ENCODE data around the gene RTL9. TPM values are rescaled to one million over a fixed set of nuclear protein-coding genes. Genes with fewer than 3 reads are reported as not detected.

RTL9 gene
- total RNA-seq, 1 donor from 2014 or later = 0.37 TPM

DNA sequence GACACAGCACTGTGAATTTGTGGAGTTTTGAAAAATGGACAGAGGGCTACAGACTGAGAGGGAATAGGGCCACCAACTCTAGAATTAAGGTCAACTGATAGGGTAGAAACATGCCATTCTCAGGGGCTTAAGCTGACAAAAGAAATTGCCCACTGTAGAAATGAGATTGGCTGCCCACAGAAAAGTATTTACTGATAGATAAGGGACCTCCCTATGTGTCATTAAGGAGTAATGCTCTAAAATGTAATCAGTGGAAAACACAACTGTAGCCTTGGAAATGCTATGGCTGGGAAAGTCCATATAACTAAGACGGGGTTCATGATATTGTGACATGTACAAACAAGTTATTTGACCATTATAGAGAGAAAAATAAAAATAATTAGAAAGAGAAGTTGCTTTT, 4.6 kb downstream of the RTL9 start:
- H3K36me3 Mint-ChIP-seq (ENCODE audit: low read depth) = no peaks in the 10 kb centered on the region
- TF ChIP-seq, protein P1, sequence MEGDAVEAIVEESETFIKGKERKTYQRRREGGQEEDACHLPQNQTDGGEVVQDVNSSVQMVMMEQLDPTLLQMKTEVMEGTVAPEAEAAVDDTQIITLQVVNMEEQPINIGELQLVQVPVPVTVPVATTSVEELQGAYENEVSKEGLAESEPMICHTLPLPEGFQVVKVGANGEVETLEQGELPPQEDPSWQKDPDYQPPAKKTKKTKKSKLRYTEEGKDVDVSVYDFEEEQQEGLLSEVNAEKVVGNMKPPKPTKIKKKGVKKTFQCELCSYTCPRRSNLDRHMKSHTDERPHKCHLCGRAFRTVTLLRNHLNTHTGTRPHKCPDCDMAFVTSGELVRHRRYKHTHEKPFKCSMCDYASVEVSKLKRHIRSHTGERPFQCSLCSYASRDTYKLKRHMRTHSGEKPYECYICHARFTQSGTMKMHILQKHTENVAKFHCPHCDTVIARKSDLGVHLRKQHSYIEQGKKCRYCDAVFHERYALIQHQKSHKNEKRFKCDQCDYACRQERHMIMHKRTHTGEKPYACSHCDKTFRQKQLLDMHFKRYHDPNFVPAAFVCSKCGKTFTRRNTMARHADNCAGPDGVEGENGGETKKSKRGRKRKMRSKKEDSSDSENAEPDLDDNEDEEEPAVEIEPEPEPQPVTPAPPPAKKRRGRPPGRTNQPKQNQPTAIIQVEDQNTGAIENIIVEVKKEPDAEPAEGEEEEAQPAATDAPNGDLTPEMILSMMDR (conservative IDR thresholded peaks at IDR 0.05) = no peak
- H3K4me3 Mint-ChIP-seq = no peak overlapping the region
- H3K27ac Mint-ChIP-seq (ENCODE audit: unreplicated experiment) = no peak overlapping the region
- no peak for DNase-seq (ENCODE audit: low read depth, low spot score)
- no peaks in the 10 kb centered on the region for H3K9me3 Mint-ChIP-seq
- H3K4me1 Mint-ChIP-seq = no peaks in the 10 kb centered on the region
- H3K27me3 Mint-ChIP-seq (ENCODE audit: low read depth) = no peaks in the 10 kb centered on the region

DNA sequence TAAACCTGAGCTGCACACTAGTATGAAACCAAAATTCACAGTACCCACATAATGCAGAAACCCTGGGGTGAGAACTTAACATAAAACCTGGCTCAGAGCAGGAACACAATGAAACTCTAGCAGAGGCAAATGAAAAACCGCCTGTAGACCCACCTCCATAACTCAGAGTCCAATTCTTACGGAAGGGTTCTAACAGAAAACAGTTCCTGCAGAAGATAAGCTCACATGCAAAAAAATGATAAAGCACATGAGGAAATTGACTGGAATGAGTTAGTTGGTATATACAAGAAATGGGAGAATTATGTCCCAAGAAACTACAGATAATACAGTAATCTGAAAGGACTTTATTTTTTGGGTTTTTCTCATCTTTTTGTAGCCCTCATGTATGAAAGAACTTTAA, 14.7 kb downstream of the RTL9 start:
- Mint-ChIP-seq H3K4me1 (peaks cover 5% of the 10 kb centered on the region), H3K27me3 (ENCODE audit: low read depth) (no peaks in the 10 kb centered on the region), H3K27ac (ENCODE audit: unreplicated experiment) (no peak overlapping the region), H3K9me3 (peaks cover 2% of the 10 kb centered on the region), H3K36me3 (ENCODE audit: low read depth) (no peaks in the 10 kb centered on the region), H3K4me3 (no peak overlapping the region)
- TF ChIP-seq, protein P1 (conservative IDR thresholded peaks at IDR 0.05) = no peak
- no peak for DNase-seq (ENCODE audit: low read depth, low spot score)

DNA sequence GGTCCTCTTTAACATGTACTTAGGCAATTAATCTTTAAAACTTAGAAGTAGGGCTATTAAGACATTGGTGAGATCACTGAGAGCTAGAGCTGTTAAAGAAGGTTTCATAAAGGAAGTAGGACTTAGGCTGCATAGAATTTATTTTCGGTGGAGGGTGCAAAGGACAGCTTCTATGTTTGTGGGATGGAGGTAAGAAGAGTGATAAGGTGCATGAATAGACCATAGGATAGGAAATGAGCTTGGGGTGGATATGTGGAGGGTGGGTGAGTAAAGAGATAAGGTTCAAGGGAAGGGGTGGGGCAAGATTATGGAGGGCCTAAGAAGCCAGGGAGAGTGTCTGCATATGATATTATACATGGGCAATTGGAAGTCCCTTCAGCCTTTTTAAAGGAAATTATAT, 15.9 kb downstream of the RTL9 start:
- Mint-ChIP-seq H3K9me3 (peaks cover 2% of the 10 kb centered on the region), H3K4me1 (peaks cover 5% of the 10 kb centered on the region), H3K27ac (ENCODE audit: unreplicated experiment) (no peak overlapping the region), H3K27me3 (ENCODE audit: low read depth) (no peaks in the 10 kb centered on the region), H3K4me3 (no peak overlapping the region), H3K36me3 (ENCODE audit: low read depth) (no peaks in the 10 kb centered on the region)
- TF ChIP-seq, protein P1 (conservative IDR thresholded peaks at IDR 0.05) = no peak
- DNase-seq (ENCODE audit: low read depth, low spot score) = no peak

DNA sequence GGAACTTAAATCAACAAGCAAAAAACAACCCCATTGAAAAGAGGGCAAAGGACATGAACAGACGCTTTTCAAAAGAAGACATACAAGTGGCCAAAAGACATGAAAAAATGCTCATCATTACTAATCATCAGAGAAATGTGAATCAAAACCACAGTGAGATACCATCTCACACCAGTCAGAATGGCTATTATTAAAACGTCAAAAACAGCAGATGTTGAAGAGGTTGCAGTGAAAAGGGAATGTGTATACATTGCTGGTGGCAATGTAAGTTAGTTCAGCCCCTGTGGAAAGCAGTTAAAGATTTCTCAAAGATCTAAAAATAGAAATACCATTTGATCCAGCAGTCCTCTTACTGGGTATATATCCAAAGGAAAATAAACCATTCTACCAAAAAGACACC, 22.6 kb downstream of the RTL9 start:
- TF ChIP-seq, protein P1 (conservative IDR thresholded peaks at IDR 0.05) = no peak
- Mint-ChIP-seq H3K4me1 (peaks cover 9% of the 10 kb centered on the region), H3K9me3 (peaks cover 6% of the 10 kb centered on the region), H3K4me3 (no peak overlapping the region), H3K27ac (ENCODE audit: unreplicated experiment) (no peak overlapping the region), H3K27me3 (ENCODE audit: low read depth) (peaks cover 7% of the 10 kb centered on the region), H3K36me3 (ENCODE audit: low read depth) (no peaks in the 10 kb centered on the region)
- no peak for DNase-seq (ENCODE audit: low read depth, low spot score)

DNA sequence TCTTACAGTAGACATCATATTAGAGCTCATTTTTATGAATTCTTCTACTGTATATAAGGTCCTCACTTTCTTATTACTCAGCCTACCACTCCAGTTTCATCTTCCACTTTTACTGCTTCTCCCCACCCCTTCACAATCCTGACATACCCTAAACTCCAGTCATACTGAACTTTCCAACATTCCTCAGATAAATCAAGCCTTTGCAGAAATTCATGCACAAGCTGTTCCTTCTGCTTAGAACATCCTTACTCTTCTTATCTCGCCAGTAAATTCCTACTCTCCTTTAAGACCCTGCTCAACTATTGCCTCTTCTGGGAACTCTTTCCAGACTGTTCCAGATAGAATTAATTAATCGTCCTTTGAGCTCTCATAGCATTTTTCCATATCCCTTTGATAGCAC, 24.8 kb downstream of the RTL9 start:
- Mint-ChIP-seq H3K36me3 (ENCODE audit: low read depth) (no peaks in the 10 kb centered on the region), H3K4me1 (peaks cover 9% of the 10 kb centered on the region), H3K27ac (ENCODE audit: unreplicated experiment) (no peak overlapping the region)

More for the DNA sequence above, 24.8 kb downstream of the RTL9 start:
- DNase-seq (ENCODE audit: low read depth, low spot score) = no peak
- TF ChIP-seq, protein P1 (conservative IDR thresholded peaks at IDR 0.05) = no peak
- H3K9me3 Mint-ChIP-seq = peaks cover 3% of the 10 kb centered on the region
- peaks cover 7% of the 10 kb centered on the region for H3K27me3 Mint-ChIP-seq (ENCODE audit: low read depth)
- H3K4me3 Mint-ChIP-seq = no peak overlapping the region
